Measurements from ENCODE around the gene DAAM1.

The DAAM1 gene

DNA sequence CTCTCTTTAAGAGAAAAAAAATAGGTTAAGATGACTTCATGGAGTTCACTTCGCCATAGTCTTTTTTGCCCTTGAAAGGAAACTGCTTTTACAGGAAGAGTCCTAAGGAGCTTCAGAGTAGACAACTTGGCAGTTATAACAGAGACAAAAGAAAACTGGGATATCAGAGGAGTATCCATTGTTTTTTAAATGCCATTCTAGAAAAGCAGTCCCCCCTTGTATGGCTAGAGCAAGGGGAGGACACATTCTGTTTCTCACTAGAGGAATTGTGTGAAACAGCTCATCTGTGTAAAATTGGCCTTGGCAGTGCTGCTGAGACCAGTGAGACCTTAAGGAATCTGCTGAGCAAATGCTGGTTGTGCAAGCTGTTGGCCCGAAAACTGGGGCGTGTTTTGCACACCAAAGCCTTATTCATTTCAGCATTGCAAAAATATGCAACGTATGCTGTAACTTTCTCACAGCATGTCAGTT is 148.7 kb downstream of the DAAM1 start:
- in situ Hi-C loops (cut with MboI; ENCODE audit: low sequenced_read_pairs), result no loop called here

DNA sequence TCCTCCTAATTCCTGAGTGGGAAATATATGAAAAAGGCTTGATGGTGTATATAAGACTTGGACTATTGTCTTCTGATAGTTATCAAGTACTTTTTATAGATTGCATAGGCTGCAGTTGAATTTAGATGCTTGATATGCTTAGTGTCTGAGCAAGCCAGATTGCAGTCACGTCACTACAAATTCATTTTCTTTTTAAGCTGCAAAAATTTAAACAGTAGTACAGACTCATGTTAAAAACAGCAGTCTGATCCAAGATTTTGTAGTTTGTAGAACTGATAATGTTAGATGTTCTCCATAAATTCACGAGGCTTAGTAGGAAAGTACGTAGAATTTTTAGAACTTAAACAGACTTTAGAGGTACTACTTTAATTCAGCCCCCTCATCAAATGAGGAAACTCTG is 150.3 kb downstream of the DAAM1 start:
- in situ Hi-C loops (cut with MboI; ENCODE audit: low sequenced_read_pairs), result no loop called here

DNA sequence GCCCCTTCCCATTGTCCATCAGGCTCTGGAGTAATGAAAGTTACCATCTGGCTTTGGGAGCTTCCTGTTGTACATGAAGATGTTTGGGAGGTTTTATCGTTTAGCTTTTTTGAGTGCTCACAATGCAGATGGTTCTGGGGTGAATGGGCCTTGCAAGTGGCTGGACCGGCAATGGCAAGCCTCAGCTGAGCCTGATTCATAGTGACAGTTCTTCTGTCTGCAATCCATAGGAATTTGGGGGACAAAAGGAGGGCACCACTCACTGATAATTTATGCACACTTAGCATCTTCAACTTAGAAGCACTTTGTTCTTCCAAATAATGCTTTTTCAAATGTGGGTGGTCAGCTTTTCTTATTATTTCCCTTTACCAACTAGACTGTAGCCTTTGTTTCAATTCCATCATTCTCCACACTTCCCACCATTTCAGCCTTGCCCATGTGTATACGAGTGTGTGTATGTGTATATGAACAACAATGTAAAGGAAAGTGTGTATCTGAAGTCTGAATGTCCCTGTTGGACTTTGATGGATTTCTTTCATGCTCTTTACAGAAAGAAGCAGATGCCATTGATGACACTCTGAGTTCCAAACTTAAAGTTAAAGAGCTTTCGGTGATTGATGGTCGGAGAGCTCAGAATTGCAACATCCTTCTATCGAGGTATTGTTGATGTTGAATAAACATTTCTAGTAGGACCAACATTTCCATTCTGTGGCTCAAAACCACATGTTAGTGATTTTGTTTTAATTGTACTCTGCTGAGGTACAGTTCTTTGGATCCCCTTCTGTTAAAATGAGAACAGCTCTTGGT is 151.3 kb downstream of the DAAM1 start:
- in situ Hi-C loops (cut with MboI; ENCODE audit: low sequenced_read_pairs), result no loop called here

DNA sequence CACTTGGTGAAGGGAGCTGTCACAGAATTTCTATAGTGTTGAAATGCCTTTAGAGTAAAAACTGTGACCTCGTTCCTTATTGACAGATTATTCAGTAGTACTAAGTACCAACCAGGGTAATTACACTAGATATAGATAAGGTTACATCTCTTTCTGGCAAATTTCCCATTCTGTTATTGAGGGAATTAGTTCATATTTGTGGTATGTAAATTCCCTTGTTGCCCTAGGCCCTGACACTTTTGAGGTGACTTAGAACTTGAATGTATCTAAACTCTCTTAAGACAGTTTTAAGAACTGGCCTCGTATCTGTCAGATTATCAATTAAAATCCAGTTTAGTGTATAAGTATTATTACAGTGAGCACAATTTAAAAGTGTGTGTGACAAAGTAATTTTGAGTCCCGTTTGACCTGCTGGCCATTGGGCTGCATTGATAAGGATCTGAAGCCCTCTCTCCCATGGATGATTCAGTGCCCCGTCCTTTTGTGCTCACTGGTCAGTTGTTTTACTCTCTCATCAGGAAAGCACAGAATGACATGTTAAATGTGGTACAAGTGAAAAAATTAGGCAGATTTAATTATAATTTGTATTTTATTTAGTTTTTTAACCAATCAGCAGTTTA is 153.5 kb downstream of the DAAM1 start:
- in situ Hi-C loops (cut with MboI; ENCODE audit: low sequenced_read_pairs), result no loop called here

DNA sequence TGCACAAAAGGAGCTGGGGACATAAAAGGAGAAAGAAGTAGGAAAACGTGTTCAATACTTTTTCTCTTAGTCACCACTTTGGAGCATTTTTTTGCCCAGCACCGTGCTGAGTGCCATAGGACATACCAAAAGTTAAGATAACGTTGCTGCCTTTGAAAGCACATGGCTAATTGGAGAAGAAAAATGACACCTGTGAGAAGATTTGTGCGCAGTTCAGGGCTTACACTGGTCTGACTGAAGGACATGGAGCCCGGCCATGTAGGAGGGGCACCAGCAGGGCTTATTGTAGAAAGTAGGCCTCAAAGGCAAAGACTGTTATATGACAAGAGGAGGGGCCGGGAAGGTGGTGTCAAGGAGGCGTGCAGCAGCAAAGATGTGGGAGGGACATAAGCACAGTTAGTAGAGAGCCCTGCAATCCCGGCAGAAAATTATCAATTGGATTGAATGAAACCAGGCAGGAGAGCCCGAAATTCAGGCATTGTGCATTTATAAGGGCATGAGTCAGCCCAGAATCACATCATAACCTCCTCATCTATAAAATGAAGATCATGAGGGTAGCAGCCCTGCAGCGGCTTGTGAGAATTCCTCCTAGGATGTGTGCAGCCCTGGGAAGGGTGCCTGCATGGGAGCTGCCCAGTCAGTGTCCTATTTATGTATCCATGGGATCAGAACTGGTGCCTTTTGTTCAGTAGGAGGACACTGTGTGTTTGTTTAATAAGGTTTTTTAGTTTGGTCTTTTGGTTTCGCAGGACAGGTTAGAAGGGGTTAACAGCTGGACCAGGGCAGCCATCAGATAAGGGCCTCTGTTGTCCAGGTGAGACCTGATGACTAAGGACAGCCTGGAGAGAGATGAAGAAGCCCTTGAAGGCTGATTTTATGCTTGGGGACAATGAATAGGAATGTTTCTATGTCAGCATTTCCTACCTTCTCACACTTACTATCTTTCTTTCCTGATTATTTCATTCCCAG is 154.3 kb downstream of the DAAM1 start:
- in situ Hi-C loops (cut with MboI; ENCODE audit: low sequenced_read_pairs), result no loop called here

DNA sequence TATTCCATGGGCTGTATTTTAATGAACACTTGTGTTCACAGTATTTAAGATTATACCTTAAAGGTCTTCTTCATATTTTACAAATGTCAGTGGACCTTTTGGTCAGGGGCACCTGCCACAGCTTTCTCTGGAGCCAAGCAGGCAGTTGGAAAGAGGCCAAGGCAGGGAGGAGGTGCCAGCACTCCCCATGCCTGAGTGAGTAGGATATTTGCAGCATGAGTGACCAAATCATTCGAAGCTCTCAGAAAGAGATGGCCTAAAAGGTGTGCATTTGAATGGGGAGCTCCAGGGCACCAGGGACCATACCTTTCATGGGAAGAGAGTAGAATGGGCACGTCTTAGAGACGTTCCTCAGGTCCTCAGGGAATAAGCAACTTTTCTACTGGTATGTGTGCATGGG is 155.1 kb downstream of the DAAM1 start:
- in situ Hi-C loops (cut with MboI; ENCODE audit: low sequenced_read_pairs), result no loop called here

DNA sequence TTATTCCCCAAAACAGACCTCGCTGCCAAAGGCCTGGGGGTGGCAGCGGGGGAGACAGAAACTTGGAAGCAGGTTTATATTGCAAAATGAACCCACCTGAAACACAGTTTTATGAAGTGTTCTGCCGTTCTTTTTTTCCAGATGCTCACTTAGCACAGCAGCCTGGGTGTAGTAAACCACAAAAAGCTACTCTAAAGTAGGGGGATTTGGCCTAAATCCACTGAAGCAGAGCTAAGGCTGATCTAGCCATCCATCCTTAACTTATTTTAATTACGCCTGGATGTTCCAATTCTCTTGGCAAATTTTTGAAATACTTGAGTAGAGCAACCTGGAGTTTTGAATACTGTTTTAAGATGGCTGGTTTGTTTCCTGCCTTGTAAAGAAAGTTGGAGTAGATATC is 155.5 kb downstream of the DAAM1 start:
- in situ Hi-C loops (cut with MboI; ENCODE audit: low sequenced_read_pairs), result no loop called here

DNA sequence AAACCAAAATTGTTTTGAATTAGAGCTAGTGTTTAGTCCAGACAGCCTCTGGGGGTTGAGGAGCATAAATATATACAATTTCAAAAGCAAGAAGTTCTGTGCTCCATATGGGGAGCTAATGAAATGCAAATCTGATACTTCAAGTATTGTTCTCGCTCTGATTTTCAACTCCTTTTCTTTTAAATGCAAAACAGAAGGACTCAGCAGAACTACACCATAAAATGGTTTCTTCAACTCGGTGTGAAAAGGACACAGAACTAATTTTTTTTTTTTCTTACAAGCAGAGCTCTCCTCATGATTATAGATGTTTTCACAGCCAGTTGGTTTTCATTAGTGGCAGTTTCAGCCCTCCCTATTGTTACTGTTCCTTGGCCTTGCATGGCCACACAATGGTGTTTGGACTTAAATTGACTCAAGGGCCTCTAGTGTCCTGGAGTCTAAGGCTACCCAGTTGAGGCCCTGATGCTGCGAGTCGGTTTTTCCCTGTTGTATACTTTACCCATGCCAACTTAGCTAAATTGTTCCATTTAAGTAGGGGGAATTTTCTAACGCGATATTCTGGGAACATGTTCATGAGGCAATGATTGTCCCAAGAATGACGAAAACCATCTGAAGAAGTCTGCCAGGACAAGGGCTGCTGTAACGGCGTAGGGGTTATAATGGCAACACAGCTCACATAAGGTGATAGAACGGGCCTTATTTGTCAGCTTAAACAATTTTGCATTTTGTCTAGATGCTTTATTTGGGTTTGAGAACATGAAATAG is 156.4 kb downstream of the DAAM1 start:
- in situ Hi-C loops (cut with MboI; ENCODE audit: low sequenced_read_pairs), result no loop called here

DNA sequence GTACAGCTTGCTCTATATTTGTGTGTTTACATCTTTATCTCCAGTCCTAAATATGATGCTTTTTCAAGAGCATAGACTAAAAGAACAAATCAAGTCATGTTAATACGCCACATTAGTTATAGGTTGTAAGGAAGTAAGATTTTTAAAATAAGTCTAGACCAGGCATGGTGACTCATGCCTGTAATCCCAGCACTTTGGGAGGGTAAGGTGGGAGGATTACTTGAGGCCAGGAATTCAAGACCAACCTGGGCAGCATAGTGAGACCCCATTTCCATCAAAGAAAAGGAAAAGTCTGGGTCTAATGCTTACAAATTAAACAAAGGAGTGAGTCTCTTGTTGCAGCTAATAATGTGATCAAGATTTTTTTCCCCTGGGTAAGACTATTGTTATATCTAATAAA is 157.9 kb downstream of the DAAM1 start:
- in situ Hi-C loops (cut with MboI; ENCODE audit: low sequenced_read_pairs), result no loop called here

DNA sequence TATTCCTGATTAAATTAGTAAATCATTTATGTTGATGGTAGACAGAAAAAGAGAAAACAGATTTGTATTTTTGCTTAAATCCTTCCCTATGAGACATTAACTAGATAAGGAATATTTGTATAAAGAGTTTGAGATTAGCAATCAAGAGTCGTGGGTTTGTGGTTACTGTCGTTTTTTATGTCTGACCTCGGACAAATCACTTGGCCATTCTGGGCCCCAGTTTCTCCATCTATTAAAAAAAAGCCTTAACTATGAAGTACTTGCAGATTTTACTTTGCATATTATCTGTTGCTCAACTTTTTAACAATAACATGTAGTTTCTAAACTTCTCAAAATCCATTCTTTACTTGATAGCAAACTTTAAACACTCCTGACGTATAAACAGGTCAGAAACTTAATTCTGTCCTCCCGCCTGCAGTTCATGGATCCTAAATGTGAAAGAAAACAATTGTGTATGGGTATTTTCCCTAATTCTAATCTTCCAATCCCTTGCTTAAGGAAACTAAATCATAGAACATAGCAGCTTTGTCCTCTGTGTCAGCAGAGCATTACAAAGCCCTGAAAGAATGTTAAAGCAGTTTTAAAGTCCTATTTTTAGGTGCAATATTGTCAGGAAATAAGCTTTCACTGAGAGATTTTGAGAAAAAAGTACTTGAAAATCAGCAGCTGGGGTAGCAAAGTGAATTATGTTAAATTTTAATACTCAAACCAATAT is 158.5 kb downstream of the DAAM1 start:
- in situ Hi-C loops (cut with MboI; ENCODE audit: low sequenced_read_pairs), result no loop called here

DNA sequence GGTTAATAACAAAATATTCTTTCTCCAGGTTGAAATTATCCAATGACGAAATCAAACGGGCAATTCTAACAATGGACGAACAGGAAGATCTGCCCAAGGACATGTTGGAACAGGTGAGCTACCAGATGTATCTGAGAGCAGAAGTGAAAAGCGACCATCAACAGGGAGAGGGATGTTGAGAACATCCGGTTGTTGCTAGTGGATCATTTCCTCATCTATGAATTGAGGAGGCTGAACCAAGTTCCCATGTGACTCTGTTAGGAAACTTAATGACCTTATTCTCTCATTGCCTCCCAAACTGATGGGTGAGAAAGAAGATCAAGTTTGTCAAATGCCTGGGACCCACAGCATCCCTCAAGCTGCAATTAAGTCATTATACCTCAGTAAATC is 159.0 kb downstream of the DAAM1 start:
- in situ Hi-C loops (cut with MboI; ENCODE audit: low sequenced_read_pairs), result no loop called here

DNA sequence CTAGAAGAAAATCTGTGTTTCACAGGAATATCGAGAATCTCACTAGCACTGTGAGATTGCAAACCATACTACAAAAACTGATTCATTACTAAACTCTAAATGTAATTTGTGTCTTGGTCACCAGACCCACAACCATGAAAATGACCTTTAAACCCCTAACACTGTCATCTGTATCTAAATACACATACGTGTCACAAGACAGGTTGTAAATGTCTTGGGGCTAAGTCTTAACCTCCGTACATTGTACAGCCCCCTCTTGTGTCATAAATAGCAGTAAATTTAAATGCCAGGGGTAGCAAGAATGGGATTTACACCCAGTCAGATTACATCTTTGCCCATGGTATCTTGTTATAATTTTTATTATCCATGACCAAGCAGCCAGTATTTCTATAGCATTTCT is 159.4 kb downstream of the DAAM1 start:
- in situ Hi-C loops (cut with MboI; ENCODE audit: low sequenced_read_pairs), result no loop called here

DNA sequence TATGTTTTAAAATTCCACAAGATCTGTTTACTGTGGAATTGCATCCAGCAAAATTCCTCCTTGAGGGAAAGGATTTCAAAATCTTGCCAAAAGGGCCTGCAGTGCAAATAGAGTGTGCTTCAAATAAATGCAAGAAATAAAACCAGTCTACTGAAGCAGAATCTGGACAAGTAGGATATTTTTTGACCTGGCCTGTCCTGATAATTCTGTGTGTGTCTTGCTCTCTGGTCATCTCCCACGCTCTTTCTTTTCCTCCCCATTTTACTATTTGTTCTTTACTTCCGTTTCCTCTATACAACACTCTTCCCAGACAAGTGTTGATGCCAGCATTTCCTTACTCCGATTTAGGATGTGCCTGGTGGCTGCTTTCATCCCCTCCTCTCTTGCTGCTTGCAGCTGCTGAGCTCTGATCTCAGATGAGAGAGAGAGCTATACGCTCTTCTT is 160.8 kb downstream of the DAAM1 start:
- in situ Hi-C loops (cut with MboI; ENCODE audit: low sequenced_read_pairs), result no loop called here

DNA sequence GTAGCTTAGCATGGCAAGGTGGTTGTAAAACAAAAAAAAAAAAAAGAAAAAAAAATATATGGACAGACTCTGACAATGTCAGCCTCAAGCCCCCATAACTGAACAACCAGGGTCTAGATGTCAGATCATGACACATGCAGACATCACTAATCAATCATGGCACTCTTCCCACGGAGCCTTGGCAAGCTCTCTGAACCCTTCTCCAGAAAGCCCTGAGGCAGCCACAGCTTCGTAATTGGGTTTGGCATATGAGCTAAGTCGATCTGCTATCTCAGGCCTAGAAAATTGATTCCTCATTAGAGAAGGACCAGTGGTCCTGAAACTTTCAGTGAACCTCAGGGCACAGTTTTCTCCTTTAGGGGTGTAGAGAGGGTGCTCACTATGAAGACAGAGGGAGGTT is 164.5 kb downstream of the DAAM1 start:
- in situ Hi-C loops (cut with MboI; ENCODE audit: low sequenced_read_pairs), result no loop called here

DNA sequence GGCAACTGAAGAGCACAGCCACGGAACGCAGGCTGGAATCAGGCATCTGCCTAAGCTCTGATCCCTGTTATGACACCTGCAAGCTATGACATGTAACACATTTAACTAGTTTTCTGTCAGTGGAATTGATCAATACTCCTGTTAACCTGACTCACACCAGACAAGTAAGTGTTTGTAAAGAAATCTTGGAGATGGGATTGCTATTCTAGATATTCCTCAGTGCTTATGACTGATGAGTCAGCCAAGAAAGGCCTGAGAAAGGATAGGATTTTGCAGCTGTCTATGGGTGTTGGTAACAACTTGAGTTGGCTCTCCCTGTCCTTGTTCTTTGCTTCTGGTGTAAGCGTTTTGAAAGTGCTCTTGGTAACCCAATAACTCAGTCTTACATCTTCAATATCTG is 166.2 kb downstream of the DAAM1 start:
- in situ Hi-C loops (cut with MboI; ENCODE audit: low sequenced_read_pairs), result no loop called here

DNA sequence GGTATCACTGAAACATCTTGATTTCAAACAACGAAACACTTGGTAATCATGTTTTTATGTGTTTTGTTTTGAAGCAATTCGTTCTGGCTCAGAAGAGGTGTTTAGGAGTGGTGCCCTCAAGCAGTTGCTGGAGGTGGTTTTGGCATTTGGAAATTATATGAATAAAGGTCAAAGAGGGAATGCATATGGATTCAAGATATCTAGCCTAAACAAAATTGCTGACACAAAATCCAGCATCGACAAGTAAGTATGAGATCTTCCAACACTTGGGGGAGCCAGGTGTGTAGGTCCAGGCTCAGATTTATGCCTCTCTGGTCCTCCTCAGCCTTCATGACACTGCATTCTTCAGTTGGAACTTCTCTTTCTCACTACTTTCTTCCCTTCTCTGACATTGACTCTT is 166.6 kb downstream of the DAAM1 start:
- in situ Hi-C loops (cut with MboI; ENCODE audit: low sequenced_read_pairs), result no loop called here

DNA sequence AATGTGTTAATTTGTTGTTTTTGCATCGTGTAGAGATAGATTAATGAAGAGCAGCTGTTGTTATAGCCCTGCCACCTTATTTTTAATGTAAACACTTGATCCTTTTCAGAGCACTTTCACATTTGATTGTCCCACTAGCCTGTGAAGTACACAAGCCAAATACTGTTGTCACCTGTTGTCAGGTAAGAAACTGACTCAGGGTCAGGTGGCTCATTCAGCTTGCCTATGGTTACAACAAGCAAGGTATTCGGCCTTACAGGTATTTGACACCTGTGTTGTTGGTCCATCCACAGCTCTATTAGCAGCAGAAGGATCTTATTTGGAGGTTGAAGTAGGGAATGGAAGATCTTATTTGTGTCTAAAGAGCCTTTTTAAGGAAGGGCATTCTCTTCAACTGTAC is 167.8 kb downstream of the DAAM1 start:
- in situ Hi-C loops (cut with MboI; ENCODE audit: low sequenced_read_pairs), result no loop called here

DNA sequence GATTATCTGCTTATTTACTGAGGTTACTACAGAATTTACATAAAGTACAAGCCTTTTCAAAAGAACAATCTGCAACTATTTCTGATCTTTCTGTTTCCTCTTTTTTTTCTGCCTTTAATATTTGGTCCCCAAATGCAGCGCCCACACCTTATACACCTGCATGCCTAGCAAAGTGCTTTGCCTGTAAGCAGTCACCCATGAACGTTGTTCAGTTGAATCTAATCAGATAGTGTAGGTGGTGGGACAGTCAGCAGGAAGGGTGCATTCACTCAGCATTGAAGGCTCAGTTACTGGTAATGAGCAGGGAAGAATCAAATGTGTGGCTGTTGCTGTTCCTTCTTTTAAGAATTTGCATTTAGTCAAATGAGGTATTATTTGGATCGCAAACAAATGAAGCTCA is 168.3 kb downstream of the DAAM1 start:
- in situ Hi-C loops (cut with MboI; ENCODE audit: low sequenced_read_pairs), result no loop called here

DNA sequence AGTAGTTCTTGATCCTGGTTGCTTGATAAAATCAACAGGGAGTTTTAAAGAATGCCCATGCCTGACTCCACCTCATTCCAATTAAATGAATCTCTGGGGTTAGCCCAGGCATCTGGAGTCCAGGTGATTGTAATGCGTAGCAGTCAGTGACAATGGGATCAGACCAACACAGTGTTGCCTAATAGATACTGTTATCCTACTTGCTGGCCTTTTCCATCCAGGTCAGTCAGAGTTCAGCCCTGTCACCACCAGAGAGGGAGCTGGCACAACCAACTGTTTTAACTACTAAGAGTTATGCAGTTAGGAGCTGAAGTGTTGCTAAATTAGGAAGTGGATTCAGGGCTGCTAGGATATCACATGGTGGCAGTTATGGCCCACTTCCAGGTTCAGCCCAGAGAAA is 169.6 kb downstream of the DAAM1 start:
- in situ Hi-C loops (cut with MboI; ENCODE audit: low sequenced_read_pairs), result no loop called here

DNA sequence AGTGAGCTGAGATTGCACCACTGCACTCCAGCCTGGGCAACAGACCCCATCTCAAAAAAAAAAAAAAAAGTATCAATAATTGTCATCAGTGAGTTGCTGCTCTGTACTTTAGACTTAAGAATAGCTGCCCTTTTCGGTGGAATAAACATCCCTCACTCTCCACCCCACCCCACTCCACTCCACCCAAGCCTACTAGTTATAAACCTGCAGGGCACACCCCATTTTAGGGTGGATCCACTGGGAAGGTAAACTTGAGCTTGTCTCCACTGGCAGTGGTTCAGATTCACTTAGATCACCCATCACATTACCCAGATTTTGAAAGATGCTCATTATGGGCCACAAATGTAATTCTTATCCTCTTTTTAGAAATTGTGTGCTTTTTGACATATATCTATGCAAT is 170.3 kb downstream of the DAAM1 start:
- in situ Hi-C loops (cut with MboI; ENCODE audit: low sequenced_read_pairs), result no loop called here
